Stimulated activated CD4-positive, alpha-beta T cell treated with anti-CD3 and anti-CD28 coated beads, Interleukin-1b, Interleukin-23, amount 100 ng/mL, for 4 hours (primary cell): ENCODE results near the gene SH3PXD2A.
"Not testable (repeated sequence)": the region's sequence is repeated elsewhere in the genome, so short reads cannot be mapped to it uniquely, and the experiment has no call there.

Source experiments
- DNase-seq, 2 donors: peaks; one replicate each; pipeline ENCODE4 v3.0.0-alpha.2; 2020; ENCODE audit warnings: low read depth in 2 of 2

The SH3PXD2A gene

DNA sequence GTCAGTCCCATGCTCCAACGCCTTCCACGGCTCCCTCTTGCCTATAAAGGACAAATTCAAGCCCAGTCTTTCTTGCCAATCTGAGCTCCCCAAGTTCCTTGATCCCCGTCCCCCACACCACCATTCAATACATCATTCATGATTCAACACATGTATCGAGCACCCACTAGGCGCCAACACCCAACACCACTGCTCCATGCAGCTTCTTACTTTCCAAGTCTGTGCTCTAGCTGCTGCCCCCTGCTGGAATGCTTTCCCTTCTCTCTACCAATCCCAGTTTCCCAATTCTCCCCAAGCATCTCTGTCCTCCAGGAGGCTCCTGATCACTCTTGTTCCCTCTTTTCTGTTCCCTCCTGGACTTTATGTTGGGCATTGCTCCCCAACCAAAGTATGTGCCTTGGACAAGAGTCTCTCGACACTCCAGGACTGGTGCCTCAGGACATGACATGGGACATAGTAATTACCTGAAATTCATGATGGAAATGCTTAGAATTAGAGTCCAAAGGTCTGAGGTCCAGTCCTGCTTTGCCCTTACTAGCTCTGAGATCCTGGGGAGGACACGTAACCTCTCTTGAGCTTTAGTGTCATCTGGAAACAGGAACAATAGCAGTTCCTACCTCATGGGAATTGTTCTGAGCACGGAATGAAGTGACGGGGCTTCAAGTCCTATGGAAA is 189.2 kb downstream of the SH3PXD2A start:
- no peak for DNase-seq

DNA sequence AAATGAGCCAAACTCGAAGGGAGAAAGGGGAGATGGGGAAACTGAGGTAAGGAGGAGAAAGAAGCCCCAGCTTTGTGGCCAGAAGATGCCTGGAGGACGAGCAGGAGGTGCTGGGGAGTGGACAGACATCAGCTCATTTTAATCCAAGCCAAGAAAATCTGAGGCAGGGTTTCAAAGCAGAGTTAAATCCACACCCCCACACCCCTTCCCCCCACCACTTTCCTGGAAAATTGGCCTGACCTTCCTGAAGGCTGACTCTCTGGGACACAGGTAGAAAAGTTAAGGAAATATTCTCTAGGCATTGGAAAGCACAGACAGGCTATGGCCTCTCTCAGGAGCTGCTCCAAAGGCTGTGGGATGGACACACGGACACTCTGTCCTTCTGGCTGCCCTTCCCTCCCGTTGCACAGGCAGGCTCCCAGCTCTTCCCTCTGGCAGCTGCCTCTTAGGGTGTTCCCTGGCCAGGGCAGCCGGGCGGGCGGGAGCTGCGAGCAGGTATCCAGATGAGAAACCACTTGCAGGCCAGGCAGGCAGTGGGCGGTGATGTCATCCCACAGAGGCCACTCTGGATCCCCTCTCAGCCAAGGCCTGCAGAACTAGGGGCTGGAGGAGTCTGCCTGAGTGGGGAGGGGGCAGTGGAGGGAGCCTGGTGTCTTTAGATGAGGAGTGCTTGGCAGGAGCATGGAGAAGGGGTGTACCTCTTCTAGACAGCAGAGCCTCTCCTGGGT is 190.1 kb downstream of the SH3PXD2A start:
- DNase-seq, result no peak

GRCh38 chr10:103663802-103664201 is 191.6 kb downstream of the SH3PXD2A start:
- no peak for DNase-seq

DNA sequence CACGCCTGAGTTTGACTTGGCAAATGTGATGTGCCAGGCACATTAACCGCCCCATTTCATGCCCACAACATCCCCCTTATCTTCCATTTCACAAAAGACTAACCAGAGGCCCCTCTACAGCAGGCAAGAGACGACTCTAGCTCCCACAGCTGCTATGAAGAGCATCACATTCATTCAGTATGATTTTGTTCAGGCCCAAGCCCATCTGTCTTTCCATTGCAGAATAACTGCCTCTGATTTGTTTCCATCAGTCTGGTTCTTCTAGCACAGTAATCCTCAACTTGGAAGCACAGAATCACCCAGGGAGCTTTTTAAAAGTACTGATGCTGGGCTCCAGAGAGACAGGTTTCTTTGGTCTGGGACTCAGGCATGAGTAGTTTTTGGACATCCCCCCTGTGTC is 192.1 kb downstream of the SH3PXD2A start:
- no peak for DNase-seq

GRCh38 chr10:103662704-103663103 is 192.7 kb downstream of the SH3PXD2A start:
- DNase-seq, result not testable (repeated sequence)

- DNase-seq, result peak; percentile 22 to 23
Observed at GRCh38 chr10:103661198-103661950, 194.0 kb downstream of the SH3PXD2A start.

DNA sequence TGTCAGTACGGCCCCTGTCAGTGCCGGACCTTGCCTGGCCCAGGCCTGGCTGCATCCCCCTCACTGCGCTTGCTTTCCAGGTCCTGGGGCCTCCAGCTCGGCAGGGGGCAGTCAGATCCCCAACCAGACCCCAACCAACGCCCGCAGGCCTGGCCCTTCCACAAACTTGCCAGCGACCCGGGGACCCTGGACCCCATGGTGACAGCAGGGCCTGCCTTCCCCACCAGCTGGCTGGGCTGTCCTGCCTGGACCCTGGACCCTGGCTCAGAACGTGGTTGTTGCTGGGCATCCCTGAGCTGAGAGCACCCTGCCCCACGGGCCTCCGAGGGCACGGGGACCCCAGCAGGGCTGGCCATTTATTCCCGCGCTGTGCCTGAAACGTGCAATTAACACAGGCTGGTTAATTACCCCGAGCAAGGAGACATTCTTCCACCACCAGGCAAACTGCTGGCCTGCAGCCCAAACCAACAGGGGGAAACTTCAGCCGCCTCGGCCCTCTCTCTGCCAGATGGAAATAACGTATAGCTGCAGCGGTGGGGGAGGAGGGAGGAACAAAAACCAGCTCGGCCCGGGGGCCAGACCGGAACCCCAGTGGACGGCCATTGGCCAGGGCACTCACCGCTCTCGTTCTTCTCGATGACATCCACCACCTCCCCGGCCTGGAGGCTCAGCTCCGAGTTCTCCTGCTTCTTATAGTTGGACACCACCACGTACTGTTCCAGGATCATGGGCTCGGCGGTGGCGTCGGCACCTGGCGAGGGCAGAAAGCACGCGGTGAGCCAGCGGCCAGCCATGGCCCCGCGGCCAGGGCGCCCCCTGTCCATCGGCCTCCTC is 194.8 kb downstream of the SH3PXD2A start:
- peak in 1 of 2 donors; percentile 10 for DNase-seq

DNA sequence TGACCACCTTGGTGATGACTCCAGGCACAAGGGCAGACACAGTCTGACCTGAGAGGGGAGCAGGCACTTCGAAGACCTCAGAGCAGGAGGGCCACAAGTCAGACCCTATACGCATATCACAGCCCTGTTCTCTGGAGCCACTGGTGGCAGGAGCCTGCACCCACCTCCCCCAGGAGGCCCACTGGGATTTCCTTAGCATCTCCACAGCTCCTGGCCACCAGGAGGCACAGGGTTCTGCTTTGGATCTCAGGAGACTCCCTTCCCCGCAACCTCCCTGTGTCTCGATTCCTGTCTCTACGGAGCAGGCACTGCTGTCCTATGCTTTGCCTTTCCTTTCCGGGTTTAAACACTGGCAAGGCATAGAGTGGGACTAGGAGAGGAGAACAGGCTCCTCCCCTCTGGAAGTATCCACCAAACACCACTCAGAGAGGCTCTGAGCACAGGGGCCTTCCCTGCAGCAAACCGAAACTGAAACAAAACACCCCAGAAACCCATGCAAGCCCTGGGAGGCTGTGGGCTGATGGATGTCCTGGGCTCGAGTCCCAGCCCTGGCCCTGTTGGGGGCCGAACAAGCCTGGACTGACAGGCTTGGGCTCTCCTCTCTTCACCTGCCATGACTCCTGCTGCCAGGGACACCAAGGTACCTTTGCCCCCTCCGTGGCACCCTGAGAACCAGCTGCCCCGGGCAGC is 195.6 kb downstream of the SH3PXD2A start:
- peak; percentile 28 to 38 for DNase-seq

- no peak for DNase-seq
Observed at GRCh38 chr10:103658049-103658577, 197.3 kb downstream of the SH3PXD2A start.

DNA sequence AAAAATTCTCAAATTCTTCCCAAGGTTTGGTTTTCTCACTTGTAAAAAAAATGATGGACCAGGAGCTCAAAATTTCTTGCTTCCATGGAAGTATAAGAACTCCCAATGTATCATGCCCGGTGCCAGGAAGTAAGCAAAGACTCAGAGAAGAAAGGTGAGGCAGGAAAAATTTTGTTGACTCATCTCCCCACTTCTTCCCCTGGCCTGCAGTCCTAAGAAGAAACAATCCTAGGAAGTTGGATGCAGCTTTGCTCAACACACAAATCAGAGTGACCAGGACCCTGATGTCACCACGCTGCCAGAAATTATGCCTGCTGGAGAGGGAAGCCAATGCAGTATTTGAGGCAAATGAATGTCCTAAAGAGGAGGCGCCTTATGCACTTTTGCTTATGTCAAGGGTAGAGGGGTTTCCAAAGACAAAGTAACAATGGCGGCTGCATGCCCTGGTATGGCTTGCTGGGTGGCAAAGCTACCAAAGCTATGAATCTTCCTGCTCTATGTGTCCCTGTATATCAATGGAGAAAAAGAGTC is 198.2 kb downstream of the SH3PXD2A start:
- no peak for DNase-seq

GRCh38 chr10:103654925-103655324 is 200.5 kb downstream of the SH3PXD2A start:
- DNase-seq, result no peak

DNA sequence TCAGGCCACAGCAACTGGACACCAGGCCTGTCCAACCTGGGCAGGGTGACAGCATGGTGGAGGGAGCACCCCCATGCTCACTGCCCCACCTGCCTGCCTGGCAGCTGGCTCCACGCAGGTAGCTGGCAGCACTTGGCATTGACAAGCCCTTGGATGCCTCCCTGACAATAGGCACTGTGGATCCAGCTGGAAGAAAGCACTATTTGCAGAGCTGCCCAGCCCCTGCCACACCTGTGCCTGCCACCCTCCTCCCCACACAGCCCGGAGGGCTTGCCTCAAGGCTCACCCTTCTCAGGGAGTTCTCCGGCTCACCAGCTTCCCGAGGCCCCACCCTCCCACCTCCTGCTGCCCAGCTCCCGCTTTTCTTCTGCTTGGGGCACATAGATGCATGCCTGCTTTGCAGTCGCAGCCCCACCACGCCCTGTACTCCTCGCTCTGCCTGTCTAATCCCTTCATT is 201.8 kb downstream of the SH3PXD2A start:
- no peak for DNase-seq

DNA sequence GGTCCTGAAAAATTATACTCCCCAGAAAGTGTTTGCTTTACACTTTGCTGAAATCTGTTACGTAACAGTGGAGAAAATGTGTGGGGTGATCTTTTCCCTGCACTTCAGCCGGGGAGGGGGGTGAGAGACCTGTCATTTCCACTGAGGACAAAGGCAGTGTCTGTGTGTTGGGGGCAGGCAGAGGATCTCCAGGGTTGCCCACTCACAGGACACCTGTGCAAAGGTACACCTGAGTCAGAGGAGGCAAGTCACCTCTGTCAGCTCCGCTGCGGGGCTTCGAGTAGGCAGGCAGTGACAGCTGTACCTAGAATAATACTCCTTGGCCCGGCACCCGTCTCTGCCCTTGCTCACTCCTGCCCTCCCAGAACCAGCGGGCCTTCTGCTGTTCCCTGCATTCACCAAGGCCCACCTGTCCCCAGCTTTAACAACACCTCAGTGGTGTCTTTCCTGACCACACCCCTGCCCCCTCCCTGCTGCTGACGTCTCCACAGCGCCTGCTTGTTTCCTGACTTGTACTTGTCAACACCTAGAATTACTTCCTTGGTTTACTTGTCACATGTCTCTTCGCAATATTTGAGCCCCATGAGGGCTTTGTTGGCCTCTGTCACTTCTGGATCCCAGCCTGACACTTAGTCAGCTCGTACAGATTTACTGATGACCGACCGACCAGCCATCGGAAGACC is 202.6 kb downstream of the SH3PXD2A start:
- DNase-seq, result no peak

DNA sequence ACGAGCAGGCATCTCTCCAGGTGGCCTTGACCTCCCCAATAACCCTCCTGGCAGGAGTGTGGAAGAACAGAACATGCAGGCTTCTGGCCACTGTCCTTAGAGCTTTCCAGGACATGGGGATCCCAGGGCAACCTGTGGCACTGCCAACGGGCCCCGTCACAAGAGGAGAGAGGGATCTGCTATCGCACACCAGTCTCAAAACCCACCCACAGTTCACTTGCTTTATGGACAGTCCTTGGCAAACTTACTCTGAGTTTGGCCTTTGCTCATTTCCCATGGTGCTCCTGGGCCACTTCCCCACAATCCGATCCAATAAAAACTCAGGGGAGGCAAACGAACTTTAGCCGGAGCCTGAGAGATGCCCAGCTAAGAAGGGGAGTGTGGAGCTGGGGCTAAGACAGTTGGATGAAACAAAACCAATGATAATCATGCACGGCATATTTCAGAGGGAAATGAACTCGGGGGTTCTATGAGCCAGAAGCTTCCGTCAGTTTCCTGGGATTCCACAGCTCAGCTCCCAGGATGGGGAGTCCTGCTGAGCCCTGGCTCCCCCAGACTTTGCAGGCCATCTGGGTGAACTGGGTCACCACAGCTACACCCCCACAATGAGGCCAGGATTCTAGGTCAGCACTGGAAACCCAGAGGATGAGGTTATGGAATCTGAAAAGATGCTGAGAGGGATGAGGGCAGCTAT is 203.4 kb downstream of the SH3PXD2A start:
- no peak for DNase-seq

DNA sequence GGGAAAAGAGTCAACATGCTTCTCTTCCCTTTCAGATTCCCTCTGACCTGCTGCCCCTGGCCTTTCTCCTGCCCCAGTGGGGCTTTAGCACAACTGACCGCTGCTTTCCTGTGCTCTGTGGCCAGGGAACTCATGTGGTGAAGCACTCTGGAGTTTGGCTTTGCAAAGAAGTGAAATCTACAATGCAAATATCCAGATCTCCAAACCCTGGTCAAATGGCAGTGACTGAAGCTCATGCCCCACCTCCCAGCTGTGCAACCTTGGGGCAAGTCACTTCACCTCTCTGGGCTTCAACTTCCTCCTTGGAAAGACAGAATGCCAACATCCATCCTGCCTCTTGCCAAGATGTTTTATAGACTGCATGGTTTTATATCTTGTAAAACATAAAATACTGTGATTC is 204.0 kb downstream of the SH3PXD2A start:
- no peak for DNase-seq

GRCh38 chr10:103649654-103650423 is 205.5 kb downstream of the SH3PXD2A start:
- DNase-seq, result no peak

DNA sequence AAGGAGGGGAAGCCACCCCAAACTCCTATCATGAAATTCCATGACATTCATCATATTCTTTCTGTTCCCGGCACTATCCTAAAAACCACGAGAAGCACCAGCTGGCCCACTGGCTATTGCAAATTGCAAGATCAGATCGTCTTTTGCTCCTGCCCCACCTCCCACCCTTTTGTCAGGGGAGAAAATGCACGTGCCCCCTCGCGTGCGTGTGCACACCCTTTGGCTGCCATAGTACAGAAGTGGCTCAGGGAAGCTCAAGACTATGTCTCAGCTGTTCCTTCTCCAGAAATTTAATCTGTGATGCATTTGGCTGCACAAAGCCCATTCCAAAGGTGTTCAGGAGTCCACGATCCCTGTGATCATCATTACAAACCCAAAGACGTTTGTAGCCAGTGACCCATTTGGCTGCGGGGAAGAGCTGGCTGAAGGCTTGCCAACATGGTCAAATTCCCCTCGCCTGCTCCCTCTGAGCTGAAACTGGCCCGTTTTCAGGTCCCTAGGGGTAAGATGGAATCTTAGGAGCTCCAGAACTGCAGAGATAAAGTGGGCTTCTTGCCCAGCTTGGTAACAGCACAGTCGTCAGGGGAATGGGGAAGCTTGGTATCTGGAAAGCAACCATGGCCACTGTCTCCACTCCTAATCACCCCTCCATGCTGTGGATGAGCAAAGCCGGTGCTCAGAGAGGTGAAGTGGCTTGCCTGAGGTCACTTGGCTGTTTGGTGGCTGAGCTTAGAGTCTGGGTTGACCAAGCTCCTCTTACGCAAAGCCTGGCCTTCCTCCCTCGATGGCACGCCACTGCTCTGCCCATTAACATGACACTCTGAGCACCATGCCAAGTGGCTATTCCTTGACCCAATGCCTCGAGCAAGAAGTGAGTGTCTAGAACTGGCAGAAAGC is 206.5 kb downstream of the SH3PXD2A start:
- DNase-seq, result no peak

GRCh38 chr10:103648251-103648635 is 207.1 kb downstream of the SH3PXD2A start:
- no peak for DNase-seq
